Activated naive CD4-positive, alpha-beta T cell treated with anti-CD3 and anti-CD28 coated beads for 36 hours (primary cell): ENCODE measurements around the gene C2orf42. TPM values are rescaled to one million over a fixed set of nuclear protein-coding genes. Genes with fewer than 3 reads are reported as not detected.
"Not testable (repeated sequence)": the region's sequence is repeated elsewhere in the genome, so short reads cannot be mapped to it uniquely, and the experiment has no call there.

Experiments
- CTCF ChIA-PET: fragments of 350-600 bp; sonication (Branson Sonifier 250); formaldehyde crosslinking; loops from one replicate; lab custom pipeline; 2021; ENCODE audit warnings: antibody characterized with exemption; lab: Charles Lee
- DNase-seq: peaks from one replicate; pipeline ENCODE4 v3.0.0-alpha.2; 2020
- H3K27ac Mint-ChIP-seq: one replicate; pipeline ENCODE4 v1.8.0; 2021; ENCODE audit warnings: mild to moderate bottlenecking, mixed read lengths
- H3K27me3 Mint-ChIP-seq: one replicate; pipeline ENCODE4 v1.8.0; 2021; ENCODE audit warnings: low read depth, mixed read lengths
- H3K36me3 Mint-ChIP-seq: one replicate; pipeline ENCODE4 v1.8.0; 2021; ENCODE audit warnings: low read depth, mixed read lengths
- H3K4me1 Mint-ChIP-seq: one replicate; pipeline ENCODE4 v1.8.0; 2021; ENCODE audit warnings: low read depth, mixed read lengths
- H3K4me3 Mint-ChIP-seq: one replicate; pipeline ENCODE4 v1.8.0; 2021; ENCODE audit warnings: mild to moderate bottlenecking, moderate library complexity, mixed read lengths
- H3K9me3 Mint-ChIP-seq: one replicate; pipeline ENCODE4 v1.8.0; 2021; ENCODE audit warnings: mixed read lengths
- intact Hi-C: fragments of 100-400 bp; cut with micrococcal nuclease; formaldehyde crosslinking; loops from one replicate; pipeline ENCODE4 v1.15.1; 2023
- total RNA-seq, 2 experiments: library from RNA; stranded (reverse); gene quantifications; one replicate each; pipeline ENCODE4 v1.2.3, GENCODE V29; 2021

The C2orf42 gene
- total RNA-seq = 10 to 100 TPM; 19.2 to 23.3 TPM

- Mint-ChIP-seq H3K36me3 (peaks cover 4% of the 10 kb centered on the region), H3K27me3 (no peaks in the 10 kb centered on the region), H3K4me1 (peaks cover 21% of the 10 kb centered on the region), H3K9me3 (no peaks in the 10 kb centered on the region), H3K4me3 (peak within 1 kb of the TSS; percentile 87), H3K27ac (peak within 1 kb of the TSS; percentile 98)
- intact Hi-C loops = loop anchor here (1.0 to 5.0 kb wide), 13 partner anchors 48 to 577 kb away; partner anchors contain the start of genes ADD2, FAM136A, GMCL1 and SNRNP27
- CTCF ChIA-PET = interaction anchor here (0.5 to 1.3 kb wide), 6 partner anchors 9 to 758 kb away, joined by 3 to 4 read pairs (median 4); no protein-coding TSS in a partner anchor
- peak; percentile 98 for DNase-seq
These were observed at the start of gene C2orf42 for GRCh38 chr2:70190418-70191243. TSS of gene C2orf42 (minus strand) at chr2:70191019. CDS start at chr2:70181985, 9,034 bp downstream.

- Mint-ChIP-seq H3K9me3 (no peaks in the 10 kb centered on the region), H3K36me3 (peaks cover 12% of the 10 kb centered on the region), H3K4me1 (peaks cover 44% of the 10 kb centered on the region), H3K4me3 (no peak overlapping the region), H3K27me3 (no peaks in the 10 kb centered on the region), H3K27ac (no peak overlapping the region)
- DNase-seq = no peak
- CTCF ChIA-PET = interaction anchor here (0.9 kb wide), 1 partner anchor 49 kb away, joined by 4 read pairs; the partner anchor contains the start of gene C2orf42
- intact Hi-C loops = no loop called here
These were observed 49.8 kb upstream of the C2orf42 start for GRCh38 chr2:70240599-70240998.

- CTCF ChIA-PET = no interaction called here
- H3K27ac Mint-ChIP-seq = no peak overlapping the region
- H3K27me3 Mint-ChIP-seq = no peaks in the 10 kb centered on the region
- peaks cover 3% of the 10 kb centered on the region for H3K4me1 Mint-ChIP-seq
- no peak for DNase-seq
- intact Hi-C loops = no loop called here
- peaks cover 18% of the 10 kb centered on the region for H3K36me3 Mint-ChIP-seq
- no peaks in the 10 kb centered on the region for H3K9me3 Mint-ChIP-seq
- no peak overlapping the region for H3K4me3 Mint-ChIP-seq
These were observed 43.1 kb upstream of the C2orf42 start for GRCh38 chr2:70233926-70234325.

- Mint-ChIP-seq H3K4me3 (no peak overlapping the region), H3K4me1 (peaks cover 5% of the 10 kb centered on the region), H3K27ac (no peak overlapping the region), H3K9me3 (peaks cover 5% of the 10 kb centered on the region), H3K36me3 (peaks cover 29% of the 10 kb centered on the region), H3K27me3 (no peaks in the 10 kb centered on the region)
- no peak for DNase-seq
- CTCF ChIA-PET = no interaction called here
- intact Hi-C loops = no loop called here
These were observed 36.0 kb upstream of the C2orf42 start for GRCh38 chr2:70226781-70227180.

GRCh38 chr2:70223305-70223704 is 32.5 kb upstream of the C2orf42 start:
- intact Hi-C loops, DNase-seq, H3K27ac Mint-ChIP-seq, CTCF ChIA-PET, H3K27me3 Mint-ChIP-seq, H3K4me3 Mint-ChIP-seq, H3K9me3 Mint-ChIP-seq: not testable (repeated sequence)
- Mint-ChIP-seq H3K4me1 (peaks cover 17% of the 10 kb centered on the region), H3K36me3 (peaks cover 35% of the 10 kb centered on the region)

- Mint-ChIP-seq H3K9me3 (no peaks in the 10 kb centered on the region), H3K27me3 (no peaks in the 10 kb centered on the region), H3K4me3 (no peak overlapping the region), H3K4me1 (peaks cover 34% of the 10 kb centered on the region), H3K27ac (no peak overlapping the region), H3K36me3 (peaks cover 29% of the 10 kb centered on the region)
- intact Hi-C loops = no loop called here
- CTCF ChIA-PET = interaction anchor here (0.6 to 1.2 kb wide), 2 partner anchors 16 to 91 kb away, joined by 3 to 5 read pairs; no protein-coding TSS in a partner anchor
- DNase-seq = no peak
These were observed 24.2 kb upstream of the C2orf42 start for GRCh38 chr2:70214953-70215549.

GRCh38 chr2:70214365-70214764 is 23.5 kb upstream of the C2orf42 start:
- no peak overlapping the region for H3K4me3 Mint-ChIP-seq
- peaks cover 38% of the 10 kb centered on the region for H3K4me1 Mint-ChIP-seq
- H3K9me3 Mint-ChIP-seq = no peaks in the 10 kb centered on the region
- H3K36me3 Mint-ChIP-seq = peaks cover 26% of the 10 kb centered on the region
- H3K27me3 Mint-ChIP-seq = no peaks in the 10 kb centered on the region
- H3K27ac Mint-ChIP-seq = no peak overlapping the region
- intact Hi-C loops = no loop called here
- no peak for DNase-seq
- CTCF ChIA-PET = interaction anchor here (1.2 kb wide), 1 partner anchor 17 kb away, joined by 5 read pairs; no protein-coding TSS in a partner anchor

- Mint-ChIP-seq H3K27me3 (no peaks in the 10 kb centered on the region), H3K4me3 (no peak overlapping the region), H3K36me3 (peaks cover 14% of the 10 kb centered on the region), H3K4me1 (peaks cover 25% of the 10 kb centered on the region), H3K9me3 (no peaks in the 10 kb centered on the region), H3K27ac (no peak overlapping the region)
- no peak for DNase-seq
- intact Hi-C loops = no loop called here
- CTCF ChIA-PET = no interaction called here
These were observed 21.6 kb upstream of the C2orf42 start for GRCh38 chr2:70212298-70212932.

GRCh38 chr2:70211595-70211994 is 20.8 kb upstream of the C2orf42 start:
- H3K9me3 Mint-ChIP-seq = no peaks in the 10 kb centered on the region
- H3K4me1 Mint-ChIP-seq = peaks cover 25% of the 10 kb centered on the region
- no peak overlapping the region for H3K4me3 Mint-ChIP-seq
- no peaks in the 10 kb centered on the region for H3K27me3 Mint-ChIP-seq
- H3K36me3 Mint-ChIP-seq = peaks cover 10% of the 10 kb centered on the region
- intact Hi-C loops = no loop called here
- no peak for DNase-seq
- CTCF ChIA-PET = no interaction called here
- H3K27ac Mint-ChIP-seq = no peak overlapping the region

- CTCF ChIA-PET = no interaction called here
- no peaks in the 10 kb centered on the region for H3K36me3 Mint-ChIP-seq
- no peak for DNase-seq
- no peaks in the 10 kb centered on the region for H3K4me1 Mint-ChIP-seq
- no peaks in the 10 kb centered on the region for H3K9me3 Mint-ChIP-seq
- intact Hi-C loops = no loop called here
- H3K27ac Mint-ChIP-seq = no peak overlapping the region
- H3K27me3 Mint-ChIP-seq = no peaks in the 10 kb centered on the region
- no peak overlapping the region for H3K4me3 Mint-ChIP-seq
These were observed 13.6 kb upstream of the C2orf42 start for GRCh38 chr2:70204452-70204851.

GRCh38 chr2:70203086-70203485 is 12.3 kb upstream of the C2orf42 start:
- Mint-ChIP-seq H3K4me1 (no peaks in the 10 kb centered on the region), H3K36me3 (no peaks in the 10 kb centered on the region), H3K27me3 (no peaks in the 10 kb centered on the region), H3K27ac (no peak overlapping the region), H3K9me3 (no peaks in the 10 kb centered on the region), H3K4me3 (no peak overlapping the region)
- intact Hi-C loops = loop anchor here (2.0 kb wide), 1 partner anchor 16 kb away; no protein-coding TSS in a partner anchor
- no peak for DNase-seq
- CTCF ChIA-PET = interaction anchor here (0.6 kb wide), 1 partner anchor 51 kb away, joined by 6 read pairs; no protein-coding TSS in a partner anchor

- H3K27ac Mint-ChIP-seq = no peak overlapping the region
- H3K4me1 Mint-ChIP-seq = no peaks in the 10 kb centered on the region
- intact Hi-C loops = loop anchor here (2.0 kb wide), 1 partner anchor 16 kb away; no protein-coding TSS in a partner anchor
- no peak for DNase-seq
- no peaks in the 10 kb centered on the region for H3K27me3 Mint-ChIP-seq
- H3K4me3 Mint-ChIP-seq = no peak overlapping the region
- H3K9me3 Mint-ChIP-seq = no peaks in the 10 kb centered on the region
- CTCF ChIA-PET = no interaction called here
- H3K36me3 Mint-ChIP-seq = no peaks in the 10 kb centered on the region
These were observed 11.5 kb upstream of the C2orf42 start for GRCh38 chr2:70202236-70202806.
